Panc1 (cell line): ENCODE data around the gene PIPOX.

Experiments used
- CTCF ChIP-seq: fragments of 450-650 bp; IDR thresholded peaks from 2 replicates; pipeline ENCODE4 v1.5.1; 2017; ENCODE audit warnings: mild to moderate bottlenecking
- POLR2AphosphoS5 ChIP-seq: IDR thresholded peaks from 2 replicates; pipeline ENCODE4 v1.6.1; 2012; ENCODE audit warnings: mild to moderate bottlenecking, low read depth, low read length, moderate library complexity
- SIN3A ChIP-seq: IDR thresholded peaks from 2 replicates; pipeline ENCODE4 v1.6.1; 2012; ENCODE audit warnings: low read depth, mild to moderate bottlenecking, low read length, moderate library complexity, borderline replicate concordance; ENCODE audit not compliant: insufficient read depth
- TCF7L2 ChIP-seq: IDR thresholded peaks from 2 replicates; pipeline ENCODE4 v1.6.1; 2011; ENCODE audit warnings: mild to moderate bottlenecking, low read depth, low read length, inconsistent platforms

- TF ChIP-seq POLR2AphosphoS5 (no peak), TCF7L2 (no peak), CTCF (no peak), SIN3A (no peak)
These were observed 21.7 kb upstream of the PIPOX start for GRCh38 chr17:29021226-29021625.
